NCI-H2107 treated with DMSO at 0.1 percent for 48 hours (cell line): ENCODE data around the gene CFAP119.

Source experiments
- DNase-seq: peaks from one replicate; lab custom pipeline; 2025; ENCODE audit not compliant: unreplicated experiment; lab: John Stamatoyannopoulos, UW

Gene CFAP119

DNA sequence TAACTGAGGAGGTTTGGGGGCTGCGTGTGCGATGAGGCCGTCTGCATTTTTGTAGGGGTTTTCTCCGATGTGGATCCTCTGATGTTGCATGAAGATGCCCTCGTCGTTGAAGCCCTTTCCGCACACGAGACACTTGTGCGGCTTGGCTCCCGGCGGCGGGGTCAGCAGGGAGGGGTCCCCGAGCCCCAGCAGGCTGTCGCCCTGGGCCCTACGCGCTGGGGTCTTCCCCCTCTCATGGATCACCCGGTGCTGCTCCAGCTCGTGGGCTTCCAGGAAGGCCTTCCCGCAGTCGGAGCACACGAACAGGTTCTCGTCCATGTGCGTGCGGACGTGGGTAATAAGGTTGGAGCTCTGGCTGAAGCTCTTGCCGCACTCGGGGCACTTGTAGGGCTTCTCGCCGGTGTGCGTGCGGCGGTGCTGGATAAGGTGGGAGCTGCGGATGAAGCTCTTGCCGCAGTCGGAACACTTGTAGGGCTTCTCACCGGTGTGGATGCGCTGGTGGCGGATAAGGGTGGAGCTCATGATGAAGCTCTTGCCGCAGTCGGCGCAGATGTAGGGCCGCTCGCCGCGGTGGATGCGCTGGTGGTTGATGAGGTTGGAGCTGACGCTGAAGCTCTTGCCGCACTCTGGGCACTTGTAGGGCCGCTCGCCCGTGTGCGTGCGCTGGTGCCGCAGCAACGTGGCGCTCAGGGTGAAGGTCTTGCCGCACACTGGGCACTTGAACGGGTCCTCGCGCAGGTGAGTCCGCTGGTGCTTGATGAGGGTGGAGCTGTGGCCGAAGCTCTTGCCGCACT is 20.8 kb upstream of the CFAP119 start:
- DNase-seq: no peak

DNA sequence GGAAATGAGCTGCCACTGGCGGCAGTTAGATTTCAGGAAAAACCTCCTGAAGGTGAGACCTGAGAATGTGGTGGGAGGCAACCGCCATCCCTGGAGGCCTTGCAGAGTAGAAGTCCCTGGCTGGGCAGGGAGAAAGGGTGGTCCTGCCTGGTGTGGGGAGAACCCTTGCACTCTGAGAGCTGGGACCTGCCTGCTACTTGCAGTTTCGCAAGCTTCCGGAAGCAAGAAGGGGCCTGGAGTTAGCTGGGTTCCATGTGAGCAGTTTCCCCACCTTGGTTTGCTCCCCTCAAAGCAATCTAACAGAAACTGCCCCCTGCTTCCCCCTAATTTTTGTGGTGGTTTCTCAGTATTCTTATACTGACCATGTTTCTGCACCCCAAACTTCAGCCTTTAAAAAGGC is 18.7 kb upstream of the CFAP119 start:
- DNase-seq: no peak

DNA sequence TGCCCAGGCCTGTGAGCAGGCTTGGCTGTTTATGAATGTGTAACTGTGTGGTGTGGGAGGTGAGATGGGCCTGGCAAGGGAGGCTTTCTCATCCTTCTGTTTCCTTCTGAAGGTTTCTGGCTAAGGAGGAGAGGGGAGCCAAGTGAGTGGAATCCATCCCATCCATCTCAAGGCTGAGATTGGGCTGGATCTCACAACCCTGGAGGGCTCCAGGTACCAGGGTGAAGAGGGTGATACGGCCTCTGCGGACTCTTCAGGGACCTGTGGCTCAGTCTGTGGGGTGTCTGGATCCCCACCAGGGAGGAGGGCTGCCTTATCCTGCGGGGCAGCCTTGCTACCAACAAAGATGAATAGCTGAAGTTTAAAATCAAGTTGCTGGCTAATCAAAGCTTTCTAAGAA is 18.2 kb upstream of the CFAP119 start:
- DNase-seq: no peak

DNA sequence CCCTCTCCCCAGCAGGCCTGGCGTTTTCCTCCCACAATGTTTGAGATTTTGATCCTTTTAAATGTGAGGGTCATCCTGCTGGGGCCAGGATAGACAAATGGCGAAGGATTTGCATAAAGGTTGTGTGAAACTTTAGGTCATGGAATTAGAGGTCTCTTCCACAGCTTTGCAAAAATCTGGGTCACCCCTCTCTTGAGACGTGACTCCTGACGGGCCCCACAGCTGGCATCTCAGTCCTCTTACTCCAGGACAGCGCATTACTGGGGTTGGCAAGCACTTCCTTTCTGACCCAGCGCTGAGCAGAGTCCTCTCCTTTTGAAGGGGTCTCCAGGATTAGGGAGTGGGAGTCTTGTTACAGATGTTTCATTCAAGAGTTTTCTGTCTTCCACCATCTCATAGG is 17.7 kb upstream of the CFAP119 start:
- no peak for DNase-seq

DNA sequence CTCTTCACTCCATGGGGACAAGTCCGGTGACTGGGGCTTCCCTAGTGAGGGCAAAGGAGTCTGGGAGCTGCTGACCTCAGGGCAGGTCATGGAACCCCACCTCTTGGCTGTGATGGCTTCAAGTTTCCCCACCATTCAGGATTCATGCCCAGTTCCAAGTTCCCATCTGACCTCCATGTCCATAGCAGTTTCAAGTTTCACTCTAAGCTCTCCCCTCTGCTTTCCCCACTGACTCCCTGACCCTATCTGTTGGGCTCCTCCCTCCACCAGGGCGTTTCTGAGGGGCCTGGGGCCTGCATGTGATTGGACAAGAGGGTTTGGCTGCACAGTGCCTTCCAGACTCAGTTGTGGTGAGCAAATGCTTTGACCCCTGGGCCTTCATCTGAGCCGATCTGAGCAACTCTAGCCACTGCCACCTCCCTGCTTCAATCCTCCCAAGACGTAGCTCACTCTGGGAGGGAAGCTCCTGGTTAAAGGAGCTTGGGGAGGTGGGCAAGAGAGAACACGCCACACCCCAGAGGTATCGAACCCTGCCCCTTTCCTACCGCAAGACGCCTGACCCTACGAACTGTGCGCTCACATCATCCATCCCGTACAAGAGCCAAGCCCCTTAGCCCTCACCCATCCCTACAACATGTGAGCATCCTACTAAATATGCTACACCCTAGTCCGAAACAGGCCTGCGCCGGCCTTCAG is 16.8 kb upstream of the CFAP119 start:
- DNase-seq: no peak

DNA sequence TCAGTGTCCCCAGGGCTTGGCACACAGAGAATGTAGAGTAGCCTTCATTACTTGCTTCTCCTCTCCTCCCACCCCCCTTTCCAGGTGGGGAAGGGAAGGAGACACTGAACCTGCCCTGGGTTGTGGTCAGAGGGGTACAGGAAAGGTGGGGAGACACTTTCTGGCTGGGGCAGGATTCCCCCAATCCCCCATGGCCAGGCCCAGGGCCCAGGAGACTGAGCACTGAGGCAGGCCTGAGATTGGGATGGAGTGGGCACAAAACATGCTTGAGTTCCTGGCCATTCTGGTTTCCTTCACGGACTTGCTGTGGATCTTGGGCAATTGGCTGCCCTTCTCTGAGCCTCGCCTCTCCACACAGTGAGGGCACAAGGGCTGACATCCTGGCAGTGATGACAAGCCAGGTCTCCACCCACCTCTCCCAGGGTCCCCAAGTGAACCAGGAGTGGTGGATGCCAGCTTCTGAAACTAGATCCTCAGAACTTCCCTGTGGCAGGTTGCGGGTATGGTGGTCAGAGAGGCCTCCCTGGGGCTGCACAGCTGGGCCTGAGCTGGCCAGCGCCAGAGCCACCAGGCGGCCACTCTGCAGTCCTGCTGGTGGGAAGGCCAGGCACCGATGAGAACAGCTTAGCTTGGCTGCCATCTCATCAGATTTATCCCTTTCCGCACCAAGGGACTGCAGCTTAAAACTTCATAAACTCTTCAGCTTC is 15.9 kb upstream of the CFAP119 start:
- DNase-seq: no peak

DNA sequence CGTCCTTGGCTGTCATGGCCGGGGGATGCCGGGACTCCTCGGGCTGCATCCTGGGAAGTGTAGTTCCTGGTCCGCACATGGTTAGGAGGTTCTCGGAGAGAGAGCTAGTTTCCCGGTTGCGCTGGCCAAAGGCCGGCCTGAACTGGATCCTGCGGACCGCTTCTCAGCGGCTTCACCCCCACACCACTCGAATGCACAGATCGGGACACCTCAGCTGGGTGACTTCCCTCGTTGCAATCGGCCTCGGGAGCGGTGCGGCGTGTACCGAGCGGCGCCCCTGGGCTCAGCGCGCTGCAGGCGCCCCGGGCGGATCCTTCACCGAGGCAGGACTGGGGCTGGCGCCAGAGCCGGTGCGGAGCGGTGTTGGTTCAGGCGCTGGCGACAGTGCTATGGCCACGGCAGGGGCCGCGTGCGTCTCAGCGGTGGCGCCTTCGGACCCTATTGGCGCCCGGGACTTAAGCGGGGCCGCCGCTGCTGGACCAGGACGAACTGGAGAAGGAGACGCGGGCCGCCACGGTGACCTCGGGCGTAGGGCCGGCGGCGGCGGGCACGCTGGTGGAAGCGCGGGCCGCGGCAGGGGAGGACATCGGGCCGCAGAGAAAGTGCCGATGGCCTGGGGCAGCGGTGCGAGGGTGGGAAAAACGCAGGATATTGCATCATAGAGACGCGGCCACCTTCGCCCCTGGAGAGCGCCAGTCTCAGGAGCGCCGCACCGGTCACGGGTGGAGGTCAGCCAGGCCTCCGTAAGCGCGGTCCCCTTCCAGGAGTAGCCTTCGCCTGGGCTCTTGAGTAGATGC is 13.7 kb upstream of the CFAP119 start:
- DNase-seq: peak; percentile 47

DNA sequence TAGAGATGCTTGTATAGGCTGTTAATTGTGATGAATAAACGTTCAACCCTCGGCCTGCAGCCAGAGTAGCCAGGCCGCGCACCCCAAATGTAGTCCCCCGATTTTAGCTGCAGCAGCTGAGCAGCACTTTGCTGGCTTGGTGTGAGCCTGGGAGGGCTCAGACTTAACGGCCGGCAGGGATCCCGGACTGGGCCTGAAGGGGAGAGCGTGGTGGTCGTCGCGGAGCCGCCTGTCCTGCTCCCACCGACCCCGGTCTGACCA is 13.2 kb upstream of the CFAP119 start:
- no peak for DNase-seq

DNA sequence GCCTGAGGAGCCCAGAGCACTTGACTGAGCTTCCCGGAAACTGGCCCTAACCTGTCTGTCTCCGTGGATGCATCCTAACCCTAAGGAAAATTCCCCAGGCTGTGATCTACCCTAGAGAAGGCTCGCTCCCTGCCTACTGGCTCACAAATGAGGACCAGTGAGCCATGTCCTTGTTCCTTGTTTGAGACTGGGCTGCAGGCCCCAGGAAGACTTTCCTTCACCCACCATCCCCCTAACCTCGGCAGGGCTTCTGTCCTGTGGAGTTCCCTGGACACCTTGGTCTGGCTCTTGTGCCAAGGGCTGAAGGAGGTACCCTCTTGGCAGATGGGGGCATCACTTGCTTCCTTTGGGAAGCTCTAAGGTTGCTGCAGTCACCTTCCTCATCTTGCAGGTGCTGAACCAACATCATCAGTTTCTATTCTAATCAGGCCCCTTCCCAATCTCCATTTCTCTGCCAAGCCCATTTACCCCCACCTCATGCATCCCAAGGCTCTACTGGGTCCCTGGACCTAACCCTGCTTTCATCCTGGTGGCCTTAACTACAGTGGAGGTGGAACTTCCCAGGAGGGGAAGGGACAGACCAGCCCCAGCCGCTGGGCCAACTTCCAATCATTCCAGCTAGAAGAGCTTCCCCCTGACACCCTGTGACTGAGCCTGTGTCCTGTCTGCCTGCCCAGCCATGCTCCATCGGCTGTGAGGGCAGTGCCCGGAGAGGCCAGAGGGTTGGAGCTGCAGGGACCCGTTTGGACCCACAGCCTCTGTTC is 12.7 kb upstream of the CFAP119 start:
- DNase-seq: no peak

DNA sequence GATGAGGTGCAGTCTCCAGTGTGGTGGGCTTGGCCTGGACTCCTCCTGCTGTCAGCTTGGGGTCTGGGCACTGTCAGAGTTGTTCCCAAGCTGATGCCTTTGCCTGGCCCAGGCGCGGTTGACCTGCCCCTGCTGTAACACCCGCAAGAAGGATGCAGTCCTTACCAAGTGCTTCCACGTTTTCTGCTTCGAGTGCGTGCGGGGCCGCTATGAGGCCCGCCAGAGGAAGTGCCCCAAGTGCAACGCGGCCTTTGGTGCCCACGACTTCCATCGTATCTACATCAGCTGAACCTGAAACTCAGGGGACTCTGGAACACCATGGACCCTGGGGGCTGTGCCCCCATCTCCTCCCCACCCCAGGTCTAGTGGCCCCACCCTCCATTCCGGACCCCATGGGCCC is 12.0 kb upstream of the CFAP119 start:
- DNase-seq: no peak

DNA sequence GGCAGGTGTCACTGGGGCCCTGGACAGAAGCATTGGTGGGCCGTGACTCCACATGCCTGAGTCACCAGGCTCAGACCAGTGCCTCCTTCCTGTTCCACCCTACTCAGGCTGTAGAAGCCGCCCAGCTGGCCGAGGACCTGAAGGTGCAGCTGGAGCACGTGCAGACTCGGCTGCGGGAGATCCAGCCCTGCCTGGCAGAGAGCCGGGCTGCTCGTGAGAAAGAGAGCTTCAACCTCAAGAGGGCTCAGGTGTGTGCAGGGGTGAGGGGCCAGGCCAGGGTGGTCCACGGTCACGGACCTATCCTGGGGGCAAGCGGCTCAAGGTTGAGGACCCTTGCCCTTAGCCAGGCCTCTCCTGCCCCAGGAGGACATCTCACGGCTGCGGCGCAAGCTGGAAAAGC is 9.9 kb upstream of the CFAP119 start:
- no peak for DNase-seq

DNA sequence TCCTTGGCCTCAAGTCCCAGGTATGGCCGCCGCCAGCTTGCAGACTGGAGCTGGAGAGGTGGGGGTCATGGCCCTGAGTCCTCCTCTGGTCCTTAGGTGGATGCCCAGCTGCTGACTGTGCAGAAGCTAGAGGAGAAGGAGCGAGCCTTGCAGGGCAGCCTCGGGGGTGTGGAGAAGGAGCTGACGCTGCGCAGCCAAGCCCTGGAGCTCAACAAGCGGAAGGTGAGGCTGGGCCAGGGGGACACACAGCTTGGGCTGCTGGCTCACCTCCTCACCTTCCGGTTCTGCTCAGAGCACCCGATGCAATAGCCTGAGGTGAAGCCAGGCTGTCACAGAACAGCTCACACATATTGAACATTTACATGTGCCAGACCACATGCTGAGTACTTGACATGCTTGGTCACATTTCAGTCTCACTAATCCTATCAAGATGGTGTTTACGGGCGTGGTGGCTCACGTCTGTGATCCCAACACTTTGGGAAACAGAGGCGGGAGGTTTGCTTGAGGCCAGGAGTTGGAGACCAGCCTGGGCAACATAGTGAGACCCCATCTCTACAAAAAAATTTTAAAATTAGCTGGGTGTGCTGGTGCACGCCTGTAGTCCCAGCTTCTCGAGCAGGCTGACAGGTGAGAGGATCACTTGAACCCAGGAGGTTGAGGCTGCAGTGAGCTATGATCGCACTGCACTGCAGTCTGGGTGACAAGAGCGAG is 7.7 kb upstream of the CFAP119 start:
- no peak for DNase-seq

DNA sequence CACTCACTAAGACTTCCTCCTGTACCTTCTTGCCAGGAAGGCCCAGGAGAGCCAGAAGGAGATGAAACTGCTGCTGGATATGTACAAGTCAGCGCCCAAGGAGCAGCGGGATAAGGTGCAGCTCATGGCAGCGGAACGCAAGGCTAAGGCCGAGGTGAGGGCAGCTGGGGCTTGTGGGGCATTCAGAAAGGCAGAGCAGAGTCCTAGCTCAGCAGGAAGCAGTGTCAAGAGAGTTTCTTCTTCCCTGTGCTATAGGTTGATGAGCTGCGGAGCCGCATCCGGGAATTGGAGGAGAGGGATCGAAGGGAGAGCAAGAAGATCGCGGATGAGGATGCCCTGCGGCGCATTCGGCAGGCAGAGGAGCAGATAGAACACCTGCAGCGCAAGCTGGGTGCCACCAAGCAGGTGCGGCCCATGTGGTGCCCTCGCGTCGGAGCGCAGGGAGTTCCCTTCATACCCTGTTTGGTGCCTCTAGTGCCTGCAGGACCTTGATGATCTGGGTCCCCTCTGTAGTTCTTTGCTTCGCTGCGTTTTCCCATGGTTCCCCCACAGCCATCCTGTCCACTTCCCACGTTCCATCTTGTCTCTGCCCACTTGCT is 6.8 kb upstream of the CFAP119 start:
- no peak for DNase-seq

DNA sequence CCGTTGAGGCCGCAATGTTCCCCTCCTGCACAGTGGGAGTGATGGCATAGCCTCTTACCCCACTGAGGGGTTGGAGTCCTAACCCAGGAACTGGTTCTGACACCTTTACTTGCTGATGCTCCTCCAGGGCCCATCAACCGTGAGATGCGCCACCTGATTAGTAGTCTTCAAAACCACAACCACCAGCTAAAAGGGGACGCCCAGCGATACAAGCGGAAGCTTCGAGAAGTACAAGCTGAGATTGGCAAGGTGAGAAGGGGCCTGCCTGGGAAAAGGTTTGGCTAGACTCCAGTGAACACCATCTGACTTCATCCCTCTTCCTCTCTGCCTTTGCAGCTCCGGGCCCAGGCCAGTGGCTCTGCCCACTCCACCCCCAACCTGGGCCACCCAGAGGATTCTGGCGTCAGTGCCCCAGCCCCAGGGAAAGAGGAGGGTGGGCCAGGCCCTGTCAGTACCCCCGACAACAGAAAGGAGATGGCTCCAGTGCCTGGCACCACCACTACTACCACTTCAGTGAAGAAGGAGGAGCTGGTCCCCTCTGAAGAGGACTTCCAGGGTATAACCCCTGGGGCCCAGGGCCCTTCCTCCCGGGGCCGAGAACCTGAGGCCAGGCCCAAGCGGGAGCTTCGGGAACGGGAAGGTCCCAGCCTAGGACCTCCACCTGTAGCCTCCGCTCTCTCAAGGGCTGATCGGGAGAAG is 6.1 kb upstream of the CFAP119 start:
- DNase-seq: no peak

DNA sequence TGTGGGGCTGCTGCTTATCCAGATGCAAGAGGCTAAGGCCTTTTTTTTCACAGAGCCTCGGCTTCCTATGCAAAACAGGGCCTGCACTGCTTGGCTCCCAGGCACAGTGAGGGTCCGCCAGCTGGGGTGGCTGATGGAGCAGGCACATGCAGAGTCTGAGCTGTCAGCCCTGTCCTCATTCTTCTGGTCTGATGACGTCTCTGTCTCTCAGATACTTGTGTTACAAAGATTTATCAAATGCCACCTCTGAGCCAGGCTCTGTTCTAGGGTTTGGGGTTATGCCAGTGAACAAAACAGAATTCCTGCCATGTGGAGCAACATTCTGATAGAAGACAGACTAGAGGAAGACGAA is 5.0 kb upstream of the CFAP119 start:
- no peak for DNase-seq

DNA sequence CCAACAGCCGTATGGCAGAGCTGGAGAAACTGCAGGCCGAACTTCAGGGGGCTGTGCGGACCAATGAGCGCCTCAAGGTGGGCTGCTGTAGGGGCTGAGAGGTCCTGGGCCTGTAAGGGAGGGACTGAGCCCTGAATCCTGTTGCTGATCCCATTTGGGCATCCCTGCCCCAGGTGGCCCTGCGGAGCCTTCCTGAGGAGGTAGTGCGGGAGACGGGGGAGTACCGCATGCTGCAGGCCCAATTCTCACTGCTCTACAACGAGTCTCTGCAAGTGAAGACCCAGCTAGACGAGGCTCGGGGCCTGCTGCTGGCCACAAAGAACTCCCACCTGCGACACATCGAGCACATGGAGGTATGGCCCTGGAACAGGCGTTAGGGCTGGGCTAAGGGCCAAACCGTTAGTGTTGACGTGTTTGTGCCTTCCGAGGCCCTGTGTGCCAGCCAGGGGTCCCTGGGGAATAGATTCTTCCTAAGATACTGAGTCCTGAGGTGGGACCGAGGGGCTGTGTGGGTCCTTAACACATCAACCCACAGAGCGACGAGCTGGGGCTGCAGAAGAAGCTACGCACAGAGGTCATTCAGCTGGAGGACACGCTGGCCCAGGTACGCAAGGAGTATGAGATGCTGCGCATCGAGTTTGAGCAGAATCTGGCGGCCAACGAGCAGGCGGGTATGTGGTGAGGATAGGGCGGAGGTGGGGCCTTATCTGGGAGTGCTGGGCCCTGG is 4.5 kb upstream of the CFAP119 start:
- DNase-seq: no peak

DNA sequence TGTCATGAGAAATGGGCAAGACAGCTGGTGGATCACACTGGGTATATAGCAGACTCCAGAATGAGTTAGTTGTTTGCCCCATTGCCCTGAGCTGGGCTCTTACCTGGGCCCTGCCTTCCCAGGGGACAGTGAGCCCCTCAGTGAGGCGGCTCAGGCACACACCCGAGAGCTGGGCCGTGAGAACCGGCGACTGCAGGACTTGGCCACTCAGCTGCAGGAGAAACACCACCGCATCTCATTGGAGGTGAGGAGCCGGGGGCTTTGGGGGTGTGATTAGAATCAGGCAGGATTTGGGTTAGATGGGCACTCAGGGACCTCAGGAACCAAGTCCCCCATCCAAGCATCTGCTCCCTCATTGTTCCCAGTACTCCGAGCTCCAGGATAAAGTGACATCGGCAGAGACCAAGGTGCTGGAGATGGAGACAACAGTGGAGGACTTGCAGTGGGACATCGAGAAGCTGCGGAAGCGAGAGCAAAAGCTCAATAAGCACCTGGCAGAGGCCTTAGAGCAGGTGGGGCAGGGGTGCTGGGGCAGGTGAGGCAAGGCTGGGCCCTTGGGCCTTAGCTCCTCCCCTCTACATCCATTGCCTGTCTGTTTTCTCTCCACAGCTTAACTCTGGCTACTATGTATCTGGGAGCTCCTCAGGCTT is 3.1 kb upstream of the CFAP119 start:
- no peak for DNase-seq

DNA sequence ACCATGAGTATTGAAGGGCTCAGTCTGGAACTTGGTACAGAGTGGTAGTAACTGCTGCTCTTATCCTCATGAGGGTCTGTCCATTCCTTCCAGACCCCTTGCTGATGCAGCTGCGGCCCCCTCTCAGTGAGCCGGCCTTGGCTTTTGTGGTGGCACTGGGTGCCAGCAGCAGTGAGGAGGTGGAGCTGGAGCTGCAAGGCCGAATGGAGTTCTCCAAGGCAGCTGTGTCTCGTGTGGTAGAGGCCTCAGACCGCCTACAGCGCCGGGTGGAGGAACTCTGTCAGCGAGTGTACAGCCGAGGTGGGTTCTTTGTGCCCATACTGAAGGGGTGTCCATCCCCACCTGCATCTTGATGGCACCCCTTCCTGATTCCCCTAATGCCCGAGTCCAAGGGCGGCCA is 2.2 kb upstream of the CFAP119 start:
- DNase-seq: no peak
